GM19467 (cell line): ENCODE data around the gene PIK3CB.
"Not testable (repeated sequence)": the region's sequence is repeated elsewhere in the genome, so short reads cannot be mapped to it uniquely, and the experiment has no call there.

Source experiments
- ATAC-seq: cut with Tn5 transposase; IDR thresholded peaks from one replicate; pipeline ENCODE4 v1.9.1; 2021; ENCODE audit warnings: mild to moderate bottlenecking, moderate library complexity; ENCODE audit not compliant: unreplicated experiment

The PIK3CB gene

GRCh38 chr3:138848696-138849095 is 14.0 kb upstream of the PIK3CB start:
- no peak for ATAC-seq

GRCh38 chr3:138846824-138847223 is 12.1 kb upstream of the PIK3CB start:
- not testable (repeated sequence) for ATAC-seq

GRCh38 chr3:138846262-138846791 is 11.6 kb upstream of the PIK3CB start:
- no peak for ATAC-seq

GRCh38 chr3:138845771-138846173 is 11.0 kb upstream of the PIK3CB start:
- no peak for ATAC-seq

- ATAC-seq = no peak
Observed at GRCh38 chr3:138845181-138845601, 10.5 kb upstream of the PIK3CB start.

GRCh38 chr3:138842483-138843188 is 7.9 kb upstream of the PIK3CB start:
- no peak for ATAC-seq

GRCh38 chr3:138838385-138838784 is 3.7 kb upstream of the PIK3CB start:
- ATAC-seq = not testable (repeated sequence)

GRCh38 chr3:138835846-138836245 is 1.1 kb upstream of the PIK3CB start:
- ATAC-seq = not testable (repeated sequence)

GRCh38 chr3:138835397-138835757 is 649 bp upstream of the PIK3CB start:
- no peak for ATAC-seq

GRCh38 chr3:138833899-138834595 is 681 bp downstream of the PIK3CB start:
- ATAC-seq = peak; percentile 48

- ATAC-seq = not testable (repeated sequence)
Observed at GRCh38 chr3:138832473-138833057, 2.2 kb downstream of the PIK3CB start.

GRCh38 chr3:138829886-138830510 is 4.7 kb downstream of the PIK3CB start:
- ATAC-seq = no peak

GRCh38 chr3:138829097-138829496 is 5.6 kb downstream of the PIK3CB start:
- ATAC-seq = no peak

- ATAC-seq = no peak
Observed at GRCh38 chr3:138827222-138827621, 7.5 kb downstream of the PIK3CB start.

- ATAC-seq = no peak
Observed at GRCh38 chr3:138825336-138825735, 9.4 kb downstream of the PIK3CB start.

- no peak for ATAC-seq
Observed at GRCh38 chr3:138824114-138824506, 10.6 kb downstream of the PIK3CB start.

- ATAC-seq = not testable (repeated sequence)
Observed at GRCh38 chr3:138820379-138820778, 14.3 kb downstream of the PIK3CB start.

GRCh38 chr3:138818185-138818860 is 16.4 kb downstream of the PIK3CB start:
- ATAC-seq = no peak

- no peak for ATAC-seq
Observed at GRCh38 chr3:138817695-138818094, 17.0 kb downstream of the PIK3CB start.

- ATAC-seq = no peak
Observed at GRCh38 chr3:138812806-138813205, 21.9 kb downstream of the PIK3CB start.
